GM19035 (cell line): ENCODE measurements around the gene RTL10.
A peak's percentile ranks its signal among the peaks of the same experiment; 100 is the strongest.

ENCODE experiments used
- ATAC-seq: cut with Tn5 transposase; IDR thresholded peaks from one replicate; pipeline ENCODE4 v1.9.1; 2021; ENCODE audit not compliant: unreplicated experiment

Gene RTL10, protein sequence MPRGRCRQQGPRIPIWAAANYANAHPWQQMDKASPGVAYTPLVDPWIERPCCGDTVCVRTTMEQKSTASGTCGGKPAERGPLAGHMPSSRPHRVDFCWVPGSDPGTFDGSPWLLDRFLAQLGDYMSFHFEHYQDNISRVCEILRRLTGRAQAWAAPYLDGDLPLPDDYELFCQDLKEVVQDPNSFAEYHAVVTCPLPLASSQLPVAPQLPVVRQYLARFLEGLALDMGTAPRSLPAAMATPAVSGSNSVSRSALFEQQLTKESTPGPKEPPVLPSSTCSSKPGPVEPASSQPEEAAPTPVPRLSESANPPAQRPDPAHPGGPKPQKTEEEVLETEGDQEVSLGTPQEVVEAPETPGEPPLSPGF

DNA sequence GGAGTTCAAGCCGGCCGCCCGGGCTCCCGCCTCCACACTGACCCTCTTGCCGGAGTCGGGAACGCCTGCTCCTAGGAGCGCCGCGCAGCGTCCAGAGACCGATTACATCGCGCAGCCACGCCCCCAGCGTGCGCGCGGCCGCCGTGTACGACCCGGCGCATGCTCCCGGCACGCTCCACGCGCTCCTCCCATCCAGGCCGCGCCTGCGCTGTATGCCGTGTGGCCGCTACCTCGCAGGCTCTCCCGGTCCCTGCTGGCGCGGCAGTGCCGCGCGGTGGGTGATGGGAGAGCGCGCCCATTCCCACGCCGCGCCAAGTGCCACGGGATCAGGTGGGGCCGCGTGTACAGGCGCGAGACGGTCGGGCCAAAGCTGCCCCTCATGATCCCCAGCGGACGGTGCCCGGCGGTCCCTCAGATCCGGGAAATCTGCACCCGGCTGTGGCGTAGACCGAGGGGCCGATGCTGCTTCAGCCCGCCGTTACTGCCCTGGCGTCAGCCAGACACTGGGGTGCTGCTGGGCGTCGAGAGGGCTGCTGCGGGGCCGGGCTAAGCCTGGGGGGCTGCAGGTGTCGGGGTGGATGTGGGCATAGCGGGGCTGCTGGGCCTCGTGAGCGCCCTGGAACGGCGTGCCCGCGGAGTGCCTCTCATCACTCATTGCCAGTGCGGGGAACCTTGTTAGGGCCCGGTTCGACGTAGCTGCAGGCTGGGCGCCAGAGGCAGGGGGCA, at the start of gene RTL10, which contains the start of gene GNB1L:
RTL10 (minus strand) TSS at position 97 of the 726 bp plus-strand sequence. CDS start 2,613 bp downstream, outside the sequence.
GNB1L (minus strand) TSS at position 97 of the 726 bp plus-strand sequence. CDS start 33,519 bp downstream, outside the sequence.
- peak; percentile 83 for ATAC-seq

DNA sequence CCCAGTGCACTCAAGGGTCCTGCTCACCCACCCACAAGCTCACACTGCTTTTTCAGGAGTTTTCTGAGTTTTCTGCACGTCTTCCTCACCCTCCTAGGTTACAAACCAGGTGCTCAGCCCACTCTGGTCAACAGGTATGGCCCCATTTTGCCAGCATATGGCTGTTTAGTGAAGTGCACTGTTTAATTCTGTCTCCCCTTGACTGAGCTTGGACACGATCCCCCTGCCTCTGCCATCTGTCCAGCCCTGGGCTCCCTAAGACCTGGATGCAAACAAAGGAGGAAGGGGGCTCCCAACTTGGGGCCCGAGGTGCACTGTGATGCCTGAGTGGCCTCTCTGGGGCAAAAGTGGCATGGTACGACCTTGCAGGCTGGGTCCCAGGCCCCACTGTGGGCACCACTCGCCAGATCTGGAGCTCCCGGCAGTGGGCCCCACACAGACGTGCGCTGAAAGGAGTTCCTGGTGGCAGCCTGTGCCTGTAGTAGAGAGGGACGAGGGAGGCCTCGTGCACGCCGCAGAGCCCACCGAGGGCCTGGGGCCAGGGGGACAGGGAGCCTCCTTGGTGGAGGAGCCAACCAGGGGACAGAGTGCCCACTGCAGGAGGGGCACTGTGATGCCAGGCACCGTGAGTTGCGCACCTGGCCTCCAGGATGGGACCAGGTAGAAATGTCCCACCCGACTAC, 49.6 kb upstream of the RTL10 start:
- ATAC-seq = no peak

DNA sequence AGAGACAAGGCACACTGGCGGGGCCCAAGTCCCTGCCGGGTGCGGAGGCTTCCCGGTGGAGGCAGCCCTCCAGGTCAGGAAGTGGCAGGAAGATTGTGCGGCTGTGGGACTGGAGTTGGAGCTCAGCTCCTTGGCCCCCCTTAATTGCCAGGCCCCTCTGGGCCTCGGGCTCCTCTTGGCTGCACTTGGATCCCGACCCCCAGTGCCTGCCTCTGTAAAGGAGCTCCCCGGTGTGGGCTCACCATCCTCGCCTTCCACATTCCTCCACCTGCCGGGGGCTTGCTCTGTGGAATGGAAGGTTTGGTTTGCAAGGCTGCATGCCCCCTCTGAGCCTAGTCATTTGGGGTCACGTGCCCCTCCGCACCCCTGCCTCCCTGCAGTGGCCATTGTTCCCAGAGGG, 48.8 kb upstream of the RTL10 start:
- no peak for ATAC-seq

DNA sequence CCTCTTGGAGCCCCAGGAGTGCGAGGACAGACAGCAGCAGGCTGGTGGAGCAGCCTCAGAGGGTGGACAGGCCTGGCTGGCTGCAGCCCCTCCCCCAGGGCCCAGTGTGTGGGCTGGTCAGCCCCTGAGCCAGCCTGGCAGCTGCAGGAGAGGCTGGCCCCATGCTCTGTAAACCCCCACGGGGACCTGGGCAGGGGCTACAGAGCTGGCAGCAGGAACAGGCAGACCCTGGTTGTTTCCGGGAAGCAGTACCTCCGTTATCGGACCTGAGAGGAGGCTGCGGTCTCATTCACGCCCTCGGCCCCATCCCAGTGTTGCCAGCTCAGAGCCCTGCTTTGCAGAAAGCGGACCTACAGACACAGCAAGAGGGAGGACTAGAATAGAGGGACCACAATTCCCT, 48.4 kb upstream of the RTL10 start:
- ATAC-seq = no peak

DNA sequence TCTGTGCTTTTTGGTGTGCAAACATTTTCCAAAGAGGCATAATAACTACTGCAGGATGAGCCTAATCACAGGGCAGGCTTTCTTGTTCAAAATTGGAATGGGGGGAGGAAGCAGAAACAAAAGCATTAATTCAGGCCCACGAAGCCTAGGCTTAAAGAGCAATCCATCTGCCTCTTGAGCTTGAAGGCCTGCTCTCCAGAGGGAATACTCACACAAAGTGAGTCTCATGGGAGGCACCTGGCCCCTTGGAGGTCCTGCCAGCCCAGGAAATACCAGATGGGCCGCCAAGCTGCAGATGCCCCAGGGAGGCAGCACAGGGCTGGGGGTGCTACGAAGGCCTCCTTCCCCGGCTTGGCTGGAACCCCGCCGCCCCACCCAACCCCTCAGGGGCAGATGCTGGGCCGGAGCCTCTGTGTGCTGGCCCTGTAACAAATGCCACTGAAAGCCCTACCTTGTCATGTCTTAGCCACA, 47.6 kb upstream of the RTL10 start:
- ATAC-seq = no peak

DNA sequence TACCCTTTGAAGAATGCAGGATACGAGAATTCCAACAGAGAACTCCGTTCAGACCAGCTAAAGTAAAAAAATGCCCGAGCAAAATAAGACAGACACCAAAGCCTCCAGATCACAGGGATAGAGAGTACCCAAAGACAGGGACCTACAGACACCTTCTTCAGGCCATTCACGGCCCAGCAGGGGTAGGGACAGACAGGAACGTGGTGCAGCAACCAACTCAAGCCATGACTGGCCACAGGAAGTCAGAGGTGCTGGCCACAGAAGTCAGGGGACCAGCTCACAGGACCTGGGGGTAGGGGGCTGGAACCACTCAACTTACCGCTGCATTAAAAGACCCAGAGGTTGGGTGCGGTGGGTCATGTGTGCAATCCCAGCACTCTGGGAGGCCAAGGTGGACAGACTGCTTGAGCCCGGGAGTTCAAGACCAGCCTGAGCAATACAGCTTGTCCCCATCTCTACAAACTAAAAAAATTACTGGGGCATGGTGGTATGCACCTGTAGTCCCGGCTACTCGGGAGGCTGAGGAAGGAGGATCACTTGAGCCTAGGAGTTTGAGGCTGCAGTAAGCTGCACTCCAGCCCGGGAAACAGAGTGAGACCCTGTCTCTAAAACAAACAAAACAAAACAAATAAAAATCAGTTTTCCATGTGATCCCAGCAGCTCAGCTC, 47.0 kb upstream of the RTL10 start:
- ATAC-seq = no peak

DNA sequence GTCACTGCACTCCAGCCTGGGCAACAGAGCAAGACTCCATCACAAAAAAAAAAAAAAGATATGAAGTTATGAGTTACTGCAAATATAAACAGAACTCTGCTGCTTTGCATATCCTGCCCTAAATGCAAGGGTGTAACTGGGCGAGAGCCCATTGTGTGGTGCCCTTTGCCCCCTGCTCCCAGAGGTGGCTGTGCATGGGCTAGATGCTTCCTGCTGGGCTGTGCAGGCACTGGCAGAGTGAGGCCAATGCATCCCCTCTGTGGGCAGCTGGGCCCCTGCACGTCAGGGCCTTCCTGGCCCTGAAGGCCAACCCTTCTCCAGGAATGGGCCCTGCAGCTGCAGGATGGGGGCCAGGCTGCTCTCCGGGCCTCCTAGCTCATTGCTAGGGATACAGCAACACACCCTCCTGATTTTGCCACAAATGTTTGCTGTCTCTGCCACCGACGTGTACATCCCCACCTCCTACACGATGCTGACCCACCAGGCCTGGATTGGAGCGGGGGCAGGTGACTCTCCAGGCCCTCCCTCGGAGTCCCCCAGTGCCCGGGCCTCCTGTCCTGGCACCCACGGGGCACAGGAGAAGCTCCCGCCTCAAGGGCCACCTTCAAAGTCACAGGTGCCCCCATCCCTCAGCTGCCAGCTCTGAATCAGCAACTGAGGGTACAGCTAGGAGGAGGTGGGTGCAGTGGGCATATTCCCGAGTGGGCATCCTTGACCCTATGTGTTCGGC, 46.2 kb upstream of the RTL10 start:
- ATAC-seq = no peak

DNA sequence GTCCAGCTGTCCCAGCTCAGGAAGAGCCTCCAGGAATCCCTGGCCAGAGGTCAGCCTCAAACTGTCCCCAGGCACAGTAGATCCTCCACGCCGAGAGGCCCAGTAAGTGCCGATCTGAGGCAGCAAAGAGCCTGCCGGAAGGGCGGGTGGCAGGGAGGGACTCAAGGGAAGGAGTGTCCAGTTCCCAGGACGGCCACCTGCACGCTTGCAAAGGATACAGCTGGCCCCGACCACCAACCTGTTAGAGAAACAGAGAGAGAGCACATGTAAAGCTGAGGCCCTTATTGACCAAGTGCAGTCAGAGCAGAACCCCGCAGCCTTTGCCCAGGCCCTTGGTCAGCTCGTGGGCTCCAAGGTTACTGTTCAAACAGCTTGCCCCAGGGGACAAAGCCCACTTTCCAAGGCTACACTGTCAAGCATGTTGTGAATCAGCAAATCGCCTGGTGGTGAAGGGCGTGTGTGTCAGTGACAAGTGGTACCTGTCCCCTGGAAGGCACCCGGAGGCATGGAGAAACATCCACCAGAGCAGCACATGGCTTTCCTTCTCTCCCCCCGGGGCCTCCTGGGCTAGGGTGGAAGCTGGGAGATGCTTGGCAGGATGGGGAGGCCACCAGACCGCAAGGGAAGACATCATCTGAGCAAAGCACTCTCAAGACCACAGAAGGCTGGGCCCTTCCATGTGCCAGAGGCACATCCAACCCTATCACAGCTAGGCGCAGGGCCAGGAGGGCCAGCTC, 44.3 kb upstream of the RTL10 start:
- ATAC-seq = no peak

DNA sequence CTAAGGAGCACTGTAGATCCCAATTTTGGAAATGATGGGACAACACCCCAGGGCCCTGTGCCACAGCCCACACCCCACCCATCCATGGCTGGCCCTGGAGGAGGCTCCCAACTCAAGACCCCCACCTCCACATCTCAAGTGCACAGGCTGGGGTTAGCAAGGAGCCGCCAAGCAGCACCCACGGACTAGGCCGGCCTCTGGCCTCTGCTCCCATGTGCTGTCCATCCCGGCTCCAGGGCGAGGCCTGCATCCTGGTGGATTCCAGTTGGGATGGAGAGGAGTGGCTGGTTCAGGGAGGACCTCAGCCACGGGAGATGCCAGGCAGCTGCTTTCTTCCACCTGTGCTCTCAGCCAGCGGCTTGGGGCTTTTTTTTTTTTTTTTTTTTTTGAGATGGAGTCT, 43.5 kb upstream of the RTL10 start:
- no peak for ATAC-seq

DNA sequence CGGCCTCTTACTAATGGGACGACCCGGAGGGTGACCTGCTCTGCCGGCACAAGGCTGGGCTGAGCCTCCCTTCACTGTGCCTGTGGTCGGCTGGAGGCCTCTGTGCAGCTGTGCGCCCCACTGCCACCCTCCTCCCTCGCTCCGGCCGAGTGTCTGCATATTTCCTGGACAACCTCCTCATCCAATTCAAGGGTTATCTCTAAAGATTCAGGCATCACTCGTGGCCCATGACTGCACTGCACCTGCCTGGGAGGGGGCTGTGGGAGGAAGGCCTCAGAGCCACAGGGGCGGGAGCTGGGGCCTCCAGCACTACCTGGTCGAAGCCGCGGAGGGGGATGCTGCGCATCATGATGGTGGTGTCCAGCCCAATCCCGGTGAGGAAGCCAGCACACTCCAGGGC, 43.1 kb upstream of the RTL10 start:
- no peak for ATAC-seq

DNA sequence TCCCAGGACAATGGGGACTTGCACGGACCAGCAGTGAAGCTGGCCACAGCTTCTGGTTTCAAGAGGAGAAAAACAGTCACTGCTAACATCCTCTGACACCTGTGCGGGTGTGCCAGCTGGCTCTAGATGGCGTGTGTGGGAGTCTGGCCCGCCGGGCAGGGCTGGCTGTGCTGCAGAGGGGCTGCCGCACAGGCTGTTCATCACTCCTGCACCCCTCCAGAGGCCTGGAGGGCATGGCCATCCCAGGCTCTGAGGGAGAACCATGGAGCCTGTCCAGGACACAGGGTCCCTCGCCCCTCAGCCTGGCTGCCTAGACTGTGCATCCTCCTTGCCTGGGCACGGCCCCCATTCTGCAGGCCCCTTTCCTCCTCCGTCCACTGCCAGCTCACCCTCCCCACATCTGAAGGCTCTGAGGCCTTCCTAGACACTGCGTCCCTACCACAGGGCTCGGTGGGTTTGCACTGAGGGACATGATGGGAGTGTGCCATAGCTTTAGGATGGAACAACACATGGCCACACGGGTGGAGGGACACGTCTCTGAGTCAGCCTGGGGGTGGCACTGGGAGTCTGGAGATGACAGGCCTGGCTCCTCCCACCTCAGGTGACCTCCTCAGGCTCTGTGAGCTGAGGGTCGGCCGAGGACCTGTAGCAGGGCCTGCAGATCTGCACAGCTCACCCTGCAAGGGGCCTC, 42.1 kb upstream of the RTL10 start:
- ATAC-seq = no peak

DNA sequence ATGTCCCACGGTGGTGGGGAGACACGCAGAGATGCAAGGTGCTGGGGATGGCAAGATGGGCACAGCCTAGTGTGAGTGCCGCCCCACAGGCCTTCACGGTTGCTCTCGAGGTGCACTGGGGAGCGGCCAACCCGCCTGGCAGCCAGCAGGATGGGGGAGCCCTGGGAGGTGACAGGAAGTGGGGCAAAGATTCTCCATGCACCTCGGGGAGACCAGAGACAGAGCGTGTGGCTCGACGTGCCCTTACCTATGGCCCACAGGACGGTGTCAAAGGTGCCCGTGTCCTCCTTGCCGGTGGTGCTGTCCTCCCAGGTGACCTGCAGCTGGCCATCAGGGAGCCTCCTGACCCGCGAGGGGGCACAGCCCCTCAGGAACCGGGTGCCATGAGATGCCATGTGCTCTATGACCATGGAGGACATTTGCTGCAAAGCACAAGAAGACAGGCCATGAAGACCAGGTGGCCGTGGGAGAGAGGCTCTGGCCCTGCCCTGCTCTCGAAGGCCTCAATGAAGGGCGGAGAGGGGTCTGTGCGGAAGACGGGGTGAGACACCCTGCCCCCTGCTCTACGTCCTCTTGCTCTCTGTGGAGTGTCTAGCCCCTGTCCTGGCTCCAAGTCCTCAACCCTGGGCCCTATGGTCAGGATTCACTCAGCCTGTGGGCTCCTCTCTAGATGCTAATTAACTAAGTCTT, 40.6 kb upstream of the RTL10 start:
- no peak for ATAC-seq

DNA sequence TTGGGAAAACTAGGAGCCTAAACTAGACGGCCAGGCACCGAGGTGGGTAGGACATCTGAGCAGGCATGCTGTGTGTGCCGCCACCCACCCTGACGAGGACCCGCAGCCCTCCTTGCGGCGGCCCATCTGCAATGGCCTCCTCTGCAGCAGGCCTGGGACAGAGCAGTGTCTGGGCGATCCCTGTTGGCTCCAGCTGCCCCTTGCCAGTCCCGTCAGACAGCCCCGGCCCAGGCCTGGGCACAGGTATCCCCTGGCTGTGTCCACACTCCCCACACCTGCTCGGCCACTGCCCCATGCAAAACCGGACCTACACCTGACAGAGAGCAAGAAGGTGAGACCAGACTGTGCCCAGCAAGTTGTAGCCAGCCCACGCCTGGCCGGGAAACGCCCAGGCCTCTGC, 38.7 kb upstream of the RTL10 start:
- ATAC-seq = no peak

DNA sequence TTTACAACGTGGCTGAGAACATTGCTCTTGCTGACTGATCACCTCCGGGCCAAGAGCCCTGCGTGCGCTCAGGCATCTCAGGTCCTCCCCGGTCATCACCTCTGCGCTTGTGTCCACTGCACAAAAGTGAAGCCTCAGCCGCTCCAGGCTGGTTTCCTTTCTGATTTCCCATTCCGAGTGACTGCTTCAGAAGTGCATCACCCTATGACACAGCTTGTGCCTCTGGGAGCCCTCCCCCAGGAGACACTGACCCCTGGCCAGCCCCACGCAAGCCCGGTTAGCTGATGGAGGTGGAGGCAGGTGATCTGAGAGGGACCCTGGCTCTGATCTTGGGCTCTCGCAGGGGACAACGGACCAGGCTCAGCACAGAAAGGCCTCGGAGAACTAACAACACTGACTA, 38.3 kb upstream of the RTL10 start:
- no peak for ATAC-seq

DNA sequence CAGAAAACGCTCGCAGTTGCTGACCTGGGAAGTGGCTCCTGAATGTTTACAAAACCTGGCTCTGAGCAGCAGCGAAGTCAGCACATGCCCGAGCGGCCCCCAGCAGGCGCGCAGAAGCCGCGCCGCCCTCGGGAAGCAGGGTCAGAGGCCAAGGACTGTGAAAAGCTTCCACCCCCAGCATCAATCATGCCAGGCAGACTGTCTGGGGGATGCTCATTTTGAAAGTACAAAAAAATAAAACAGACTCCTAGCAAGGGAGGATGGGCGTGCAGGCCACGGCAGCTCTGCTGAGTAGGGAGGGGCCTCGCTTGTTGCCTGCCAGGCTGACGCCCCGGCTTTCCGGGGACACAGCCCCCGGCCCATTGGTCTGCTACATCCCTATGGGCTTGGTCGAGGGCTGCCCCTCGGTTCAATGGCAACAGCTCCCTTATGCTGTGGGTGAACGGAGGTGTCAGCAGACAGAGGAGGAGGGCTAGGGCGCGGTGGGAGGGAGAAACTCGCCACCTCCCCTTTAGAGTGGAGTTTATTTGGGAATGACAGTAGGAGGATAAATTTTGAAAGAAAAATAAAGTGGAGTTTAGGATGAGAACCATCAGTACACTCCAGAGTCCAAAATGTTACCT, 37.7 kb upstream of the RTL10 start:
- ATAC-seq = no peak

DNA sequence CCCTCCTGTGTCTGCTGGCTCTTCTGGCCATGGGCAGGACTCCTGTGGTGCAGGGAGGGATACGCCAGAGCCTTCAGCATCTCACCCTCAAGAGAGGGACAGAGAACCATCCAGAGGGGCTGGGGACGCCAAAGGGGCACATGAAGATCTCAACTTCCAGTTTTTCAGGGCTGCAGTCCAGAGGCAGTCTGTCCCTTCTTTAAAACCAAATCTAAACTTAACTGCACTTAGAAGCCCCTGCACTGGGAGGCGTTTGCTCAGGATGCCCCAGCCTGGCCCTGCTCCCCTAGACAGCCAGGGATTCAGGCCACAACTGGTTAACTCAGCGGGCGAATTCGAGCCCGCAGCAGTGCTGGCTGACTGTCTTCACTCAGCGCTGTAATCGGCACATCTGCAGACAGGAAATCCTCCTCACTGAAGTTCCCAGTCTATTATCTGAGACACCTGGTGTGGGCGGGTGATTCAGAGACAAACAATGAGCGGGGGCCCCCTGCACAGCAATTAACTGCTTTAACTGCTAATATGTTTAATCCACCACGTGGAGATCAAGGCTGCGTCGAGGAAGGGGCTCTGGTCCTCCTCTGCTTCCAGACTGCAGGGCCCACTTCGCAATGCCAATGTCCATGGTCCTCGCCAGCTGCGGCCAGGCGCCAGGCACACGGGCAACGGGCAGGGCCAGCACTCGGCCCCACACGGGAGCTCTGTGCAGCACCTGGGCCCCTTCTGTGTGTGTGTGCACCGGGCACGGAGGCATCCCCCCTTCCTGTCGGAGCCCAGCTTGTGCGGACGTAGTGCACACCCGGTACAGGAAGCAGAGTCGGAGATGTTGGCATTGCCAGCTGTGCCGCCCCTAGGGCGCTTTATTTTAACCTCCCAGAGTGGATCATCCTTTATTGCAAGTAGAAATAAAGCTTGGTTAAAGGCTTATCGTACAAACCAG, 36.9 kb upstream of the RTL10 start:
- no peak for ATAC-seq
